HG03095 (cell line): Measurements from ENCODE around the gene BRF1.
"Not testable (repeated sequence)": the region's sequence is repeated elsewhere in the genome, so short reads cannot be mapped to it uniquely, and the experiment has no call there.

ENCODE experiments used
- ATAC-seq: cut with Tn5 transposase; IDR thresholded peaks from one replicate; pipeline ENCODE4 v1.9.1; 2021; ENCODE audit warnings: moderate library complexity; ENCODE audit not compliant: unreplicated experiment

Gene BRF1, protein sequence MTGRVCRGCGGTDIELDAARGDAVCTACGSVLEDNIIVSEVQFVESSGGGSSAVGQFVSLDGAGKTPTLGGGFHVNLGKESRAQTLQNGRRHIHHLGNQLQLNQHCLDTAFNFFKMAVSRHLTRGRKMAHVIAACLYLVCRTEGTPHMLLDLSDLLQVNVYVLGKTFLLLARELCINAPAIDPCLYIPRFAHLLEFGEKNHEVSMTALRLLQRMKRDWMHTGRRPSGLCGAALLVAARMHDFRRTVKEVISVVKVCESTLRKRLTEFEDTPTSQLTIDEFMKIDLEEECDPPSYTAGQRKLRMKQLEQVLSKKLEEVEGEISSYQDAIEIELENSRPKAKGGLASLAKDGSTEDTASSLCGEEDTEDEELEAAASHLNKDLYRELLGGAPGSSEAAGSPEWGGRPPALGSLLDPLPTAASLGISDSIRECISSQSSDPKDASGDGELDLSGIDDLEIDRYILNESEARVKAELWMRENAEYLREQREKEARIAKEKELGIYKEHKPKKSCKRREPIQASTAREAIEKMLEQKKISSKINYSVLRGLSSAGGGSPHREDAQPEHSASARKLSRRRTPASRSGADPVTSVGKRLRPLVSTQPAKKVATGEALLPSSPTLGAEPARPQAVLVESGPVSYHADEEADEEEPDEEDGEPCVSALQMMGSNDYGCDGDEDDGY

DNA sequence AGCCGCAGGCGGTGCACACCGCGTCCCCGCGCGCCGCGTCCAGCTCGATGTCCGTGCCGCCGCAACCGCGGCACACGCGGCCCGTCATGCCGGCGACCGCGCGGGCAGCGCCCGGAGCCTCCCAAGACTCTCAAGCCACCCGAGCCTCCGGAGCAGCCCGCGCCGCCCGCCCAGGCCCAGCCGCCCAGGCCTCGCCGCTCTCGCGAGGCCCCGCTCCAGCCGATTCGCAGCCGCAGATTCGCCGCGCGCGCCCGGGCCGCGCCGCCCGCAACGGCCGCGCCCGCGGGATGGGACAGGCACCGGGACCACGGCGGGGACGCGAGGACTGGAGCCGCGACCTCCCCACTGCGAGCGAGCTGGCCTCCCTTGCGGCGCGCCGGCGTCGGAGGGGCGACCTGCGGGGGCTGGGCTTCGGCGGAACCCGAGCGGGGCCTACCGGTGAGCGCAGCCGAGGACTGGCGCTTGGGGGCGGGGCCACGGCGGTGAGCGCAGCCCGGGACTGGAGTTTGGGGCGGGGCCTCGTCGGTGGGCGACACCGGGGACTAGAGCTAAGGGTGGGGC is at the start of gene BRF1:
BRF1 (minus strand) TSS at position 460 of the 561 bp plus-strand sequence; CDS start at position 88, 372 bp downstream.
- peak; percentile 76 for ATAC-seq

DNA sequence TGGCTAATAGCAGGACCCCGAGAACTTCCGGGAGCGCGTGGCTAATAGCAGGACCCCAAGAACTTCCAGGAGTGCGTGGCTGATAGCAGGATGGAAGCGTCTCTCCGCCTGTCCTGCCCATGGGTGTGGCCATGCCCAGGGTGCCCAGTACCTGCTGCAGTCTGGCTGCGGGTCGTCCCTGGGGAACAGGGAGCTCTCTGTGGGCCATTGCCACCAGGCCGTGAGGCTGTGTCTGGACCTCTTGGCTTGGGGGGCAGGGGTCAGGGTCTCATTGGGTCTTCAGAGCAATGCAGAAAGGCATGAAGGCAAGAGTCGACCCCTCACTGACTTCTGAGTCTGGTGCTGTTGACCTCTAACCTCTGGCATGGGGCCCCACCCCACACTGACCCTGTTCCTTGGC is 49.2 kb upstream of the BRF1 start:
- ATAC-seq, result no peak

DNA sequence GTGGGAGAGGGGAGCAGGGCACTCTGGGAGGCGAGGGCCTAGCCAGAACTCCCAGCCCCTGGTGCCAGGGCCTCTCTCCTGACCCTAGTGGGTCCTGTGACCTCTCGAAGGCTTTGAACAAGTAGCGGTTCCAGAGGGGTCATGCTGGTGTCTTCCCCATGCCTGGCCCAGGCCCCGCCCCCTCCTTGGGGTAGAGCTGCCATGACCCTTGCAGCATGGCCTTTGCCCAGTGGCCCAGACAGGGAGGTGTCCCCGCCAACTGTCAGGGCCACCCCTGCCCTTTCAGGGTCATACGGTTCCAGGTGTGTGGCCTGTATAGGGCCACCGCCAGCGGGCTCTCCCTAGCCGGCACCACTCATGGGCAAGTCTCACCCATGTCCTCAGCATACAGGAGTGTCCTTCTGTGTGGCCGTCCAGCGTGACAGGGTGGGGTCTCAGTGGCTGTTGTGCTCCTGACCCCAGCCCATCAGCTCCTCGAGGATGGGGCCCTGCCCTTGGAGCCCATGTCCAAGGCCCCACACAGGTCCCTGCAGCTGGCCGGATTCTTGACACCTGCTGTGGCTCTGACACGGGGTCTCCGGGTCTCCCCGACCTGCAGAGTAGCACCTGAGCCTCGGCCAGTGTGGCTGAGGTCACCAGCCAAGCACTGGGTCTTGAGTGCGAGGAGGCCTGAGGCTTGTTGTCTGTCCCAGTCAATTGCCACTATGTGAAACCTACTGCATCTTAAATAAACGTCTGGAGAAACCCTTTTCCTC is 48.3 kb upstream of the BRF1 start:
- no peak for ATAC-seq

DNA sequence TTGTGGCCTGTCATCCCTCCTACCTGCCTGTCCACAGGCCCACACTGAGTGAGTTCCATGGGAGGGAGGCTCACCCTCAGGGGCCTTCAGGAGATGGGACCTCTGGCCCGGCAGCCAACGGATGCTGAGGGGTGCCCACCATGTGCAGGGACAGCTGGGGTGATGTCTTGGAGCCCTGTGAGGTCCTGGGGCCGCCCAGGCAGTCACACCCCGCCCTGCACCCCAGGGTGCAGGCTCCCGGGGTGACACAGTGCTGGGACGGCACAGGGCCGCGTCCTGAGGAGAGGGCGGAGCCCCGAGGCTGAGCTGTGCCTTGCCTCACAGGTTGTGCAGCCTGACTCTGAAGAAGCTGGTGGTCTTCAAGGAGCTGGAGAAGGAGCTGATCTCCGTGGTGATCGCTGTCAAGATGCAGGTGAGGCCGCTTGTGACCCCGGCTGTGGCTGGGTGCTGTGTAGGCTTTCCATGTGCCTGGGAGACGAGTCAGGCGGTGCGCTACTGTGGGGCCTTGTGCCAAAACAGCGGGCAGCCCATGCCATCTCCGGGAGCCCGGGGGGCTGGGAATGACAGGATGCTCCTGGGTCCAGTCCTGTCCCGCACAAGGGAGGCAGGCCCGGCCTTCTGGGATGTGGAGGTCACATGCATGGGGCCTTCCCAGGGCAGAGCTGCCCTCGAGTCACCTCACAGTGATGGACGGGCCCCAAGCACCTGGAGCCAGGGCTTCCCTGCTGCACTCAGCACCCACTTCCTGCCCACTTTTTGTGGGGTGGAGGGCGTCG is 47.6 kb upstream of the BRF1 start:
- ATAC-seq, result no peak

- ATAC-seq, result no peak
Measured at GRCh38 chr14:105347587-105347968, 46.8 kb upstream of the BRF1 start.

- no peak for ATAC-seq
Measured at GRCh38 chr14:105346876-105347586, 46.2 kb upstream of the BRF1 start.

DNA sequence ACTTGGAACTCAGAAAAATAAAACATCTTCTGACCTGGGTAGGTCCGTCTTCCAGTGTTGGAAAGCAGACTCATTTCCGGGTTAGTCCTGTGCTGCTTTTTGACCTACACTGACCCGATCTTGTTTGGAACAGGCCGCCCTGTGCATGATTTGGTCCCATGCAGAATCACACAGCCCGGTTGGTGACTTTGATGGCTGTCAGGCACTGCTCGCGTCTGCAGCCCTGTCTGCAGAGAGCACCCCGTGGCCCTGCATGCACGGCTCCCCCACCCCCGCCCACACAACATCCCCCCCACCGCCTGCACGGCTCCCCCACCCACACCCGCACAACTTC is 45.4 kb upstream of the BRF1 start:
- ATAC-seq, result no peak

GRCh38 chr14:105343194-105343593 is 42.4 kb upstream of the BRF1 start:
- ATAC-seq, result no peak

GRCh38 chr14:105340821-105341733 is 40.3 kb upstream of the BRF1 start:
- no peak for ATAC-seq

- no peak for ATAC-seq
Measured at GRCh38 chr14:105337966-105338741, 37.4 kb upstream of the BRF1 start.

GRCh38 chr14:105337433-105337832 is 36.6 kb upstream of the BRF1 start:
- no peak for ATAC-seq

- ATAC-seq, result no peak
Measured at GRCh38 chr14:105336477-105337287, 35.9 kb upstream of the BRF1 start.

DNA sequence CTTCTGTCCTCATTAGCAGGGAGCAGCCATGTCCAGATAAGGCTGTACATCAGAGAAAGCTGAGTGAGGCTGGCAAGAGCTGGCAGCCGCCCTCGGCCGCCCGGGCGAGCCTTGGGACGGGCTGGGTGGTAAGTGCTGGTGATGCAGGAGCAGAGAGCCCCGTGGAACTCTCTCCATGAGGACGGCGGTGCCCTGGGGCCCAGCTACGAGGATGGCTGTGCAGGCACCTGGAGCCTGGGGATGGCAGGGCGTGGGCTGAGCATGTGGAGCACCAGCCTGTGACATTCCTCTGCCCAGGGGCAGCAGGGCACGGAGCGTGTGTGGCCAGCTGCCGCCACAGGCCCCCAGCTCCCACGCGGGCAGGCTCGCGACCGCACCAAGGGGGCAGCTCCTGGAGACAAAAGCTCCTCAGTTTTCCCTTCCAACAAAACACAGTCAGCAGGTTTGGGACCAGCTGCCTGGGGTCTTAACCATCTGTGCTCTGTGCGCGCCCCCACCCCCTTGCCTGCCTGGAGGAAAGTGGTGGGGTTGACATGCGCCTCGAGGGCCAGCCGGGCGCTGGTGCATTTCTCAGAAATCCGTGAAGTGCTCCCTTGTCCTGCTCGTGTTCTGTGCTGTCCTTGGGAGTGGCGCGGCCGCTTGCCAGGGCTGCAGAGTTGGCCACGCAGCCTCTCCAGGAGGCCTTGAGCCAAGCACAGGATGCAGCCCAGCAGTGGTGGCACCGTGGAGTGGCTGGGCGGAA is 35.1 kb upstream of the BRF1 start:
- ATAC-seq, result no peak

GRCh38 chr14:105335231-105335542 is 34.4 kb upstream of the BRF1 start:
- not testable (repeated sequence) for ATAC-seq

DNA sequence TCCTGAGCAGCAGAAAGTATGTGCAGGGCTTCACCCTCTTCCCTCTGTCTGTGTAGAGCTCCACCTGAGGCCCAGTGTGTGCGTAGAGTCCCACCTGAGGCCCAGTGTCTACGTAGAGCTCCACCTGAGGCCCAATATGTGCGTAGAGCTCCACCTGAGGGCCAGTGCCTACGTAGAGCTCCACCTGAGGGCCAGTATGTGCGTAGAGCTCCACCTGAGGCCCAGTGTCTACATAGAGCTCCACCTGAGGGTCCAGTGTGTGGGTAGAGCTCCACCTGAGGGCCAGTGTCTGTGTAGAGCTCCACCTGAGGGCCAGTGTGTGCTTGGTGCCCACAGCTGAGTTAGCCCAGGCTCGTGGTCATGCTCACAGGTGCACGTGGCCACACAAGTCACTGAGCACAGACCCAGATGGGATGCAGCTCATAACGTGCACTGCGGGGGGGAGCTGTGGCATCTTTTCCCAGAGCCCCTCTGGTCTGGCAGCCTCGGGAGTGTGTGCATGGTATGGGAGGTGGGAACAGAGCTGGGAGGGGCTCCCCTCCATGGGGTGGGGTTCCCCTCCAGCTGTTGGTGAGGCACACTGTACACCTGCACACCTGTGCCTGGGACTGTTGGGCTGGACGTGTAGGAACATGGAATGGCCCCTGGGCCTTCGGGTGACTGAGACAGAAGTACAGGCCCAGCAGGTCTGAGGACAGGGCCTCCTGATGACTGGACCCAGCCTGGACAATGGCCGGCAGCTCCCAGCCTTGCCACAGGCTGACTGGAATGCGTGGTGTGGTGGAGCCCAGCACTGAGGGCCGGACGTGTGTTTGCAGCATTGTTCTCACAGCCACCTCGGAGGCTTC is 33.8 kb upstream of the BRF1 start:
- no peak for ATAC-seq
